ENCODE data around the gene ETNPPL.
"Not testable (repeated sequence)": the region's sequence is repeated elsewhere in the genome, so short reads cannot be mapped to it uniquely, and the experiment has no call there.

DNA sequence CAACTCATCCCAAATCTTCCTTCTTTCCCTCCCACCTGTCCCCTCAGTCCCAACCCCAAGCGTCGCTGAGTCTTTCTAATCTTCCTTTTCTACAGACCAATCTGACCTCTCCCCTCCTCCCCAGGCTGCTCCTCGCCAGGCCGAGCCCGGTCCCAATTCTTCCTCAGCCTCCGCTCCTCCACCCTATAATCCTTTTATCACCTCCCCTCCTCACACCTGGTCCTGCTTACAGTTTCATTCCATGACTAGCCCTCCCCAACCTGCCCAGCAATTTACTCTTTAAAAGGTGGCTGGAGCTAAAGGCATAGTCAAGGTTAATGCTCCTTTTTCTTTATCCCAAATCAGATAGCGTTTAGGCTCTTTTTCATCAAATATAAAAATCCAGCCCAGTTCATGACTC lies 52.3 kb downstream of the ETNPPL start:
- TF ChIP-seq, protein P1, sequence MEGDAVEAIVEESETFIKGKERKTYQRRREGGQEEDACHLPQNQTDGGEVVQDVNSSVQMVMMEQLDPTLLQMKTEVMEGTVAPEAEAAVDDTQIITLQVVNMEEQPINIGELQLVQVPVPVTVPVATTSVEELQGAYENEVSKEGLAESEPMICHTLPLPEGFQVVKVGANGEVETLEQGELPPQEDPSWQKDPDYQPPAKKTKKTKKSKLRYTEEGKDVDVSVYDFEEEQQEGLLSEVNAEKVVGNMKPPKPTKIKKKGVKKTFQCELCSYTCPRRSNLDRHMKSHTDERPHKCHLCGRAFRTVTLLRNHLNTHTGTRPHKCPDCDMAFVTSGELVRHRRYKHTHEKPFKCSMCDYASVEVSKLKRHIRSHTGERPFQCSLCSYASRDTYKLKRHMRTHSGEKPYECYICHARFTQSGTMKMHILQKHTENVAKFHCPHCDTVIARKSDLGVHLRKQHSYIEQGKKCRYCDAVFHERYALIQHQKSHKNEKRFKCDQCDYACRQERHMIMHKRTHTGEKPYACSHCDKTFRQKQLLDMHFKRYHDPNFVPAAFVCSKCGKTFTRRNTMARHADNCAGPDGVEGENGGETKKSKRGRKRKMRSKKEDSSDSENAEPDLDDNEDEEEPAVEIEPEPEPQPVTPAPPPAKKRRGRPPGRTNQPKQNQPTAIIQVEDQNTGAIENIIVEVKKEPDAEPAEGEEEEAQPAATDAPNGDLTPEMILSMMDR (conservative IDR thresholded peaks at IDR 0.05): not testable (repeated sequence)
- TF ChIP-seq EZH2 (IDR thresholded peaks at IDR 0.05; ENCODE audit: low read depth): not testable (repeated sequence)

Measured in PC-9 (cell line).